HG03103 (cell line): Measurements from ENCODE around the gene DLGAP1.
"Not testable (repeated sequence)": the region's sequence is repeated elsewhere in the genome, so short reads cannot be mapped to it uniquely, and the experiment has no call there.

ENCODE experiments used
- ATAC-seq: cut with Tn5 transposase; IDR thresholded peaks from one replicate; pipeline ENCODE4 v1.9.1; 2021; ENCODE audit warnings: low read depth; ENCODE audit not compliant: unreplicated experiment

The DLGAP1 gene

DNA sequence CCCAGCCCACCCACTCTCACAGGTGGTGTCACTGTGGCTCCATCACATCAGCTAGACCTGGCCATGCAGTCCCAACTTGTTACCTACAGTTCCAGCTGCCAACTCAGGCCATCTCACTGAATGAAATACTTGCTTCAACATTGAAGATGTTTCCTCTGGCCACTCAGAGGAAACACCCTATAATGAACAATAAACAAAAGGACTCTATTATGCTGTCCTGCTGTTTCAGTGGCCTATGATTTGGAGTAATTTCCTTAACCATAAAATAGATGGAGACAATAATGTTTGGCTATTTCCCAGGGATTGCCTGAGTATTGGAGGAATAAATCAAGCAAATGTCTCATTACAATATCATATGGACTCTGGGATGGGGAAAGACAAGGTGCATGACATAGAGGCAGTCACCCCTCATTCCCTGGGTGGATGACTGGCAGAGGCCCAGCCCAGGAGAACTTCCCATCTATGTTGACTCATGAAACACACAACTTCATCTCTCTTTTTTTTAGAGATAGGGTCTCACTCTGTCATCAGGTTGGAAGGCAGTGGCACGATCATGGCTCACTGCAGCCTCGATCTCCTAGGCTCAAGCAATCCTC is 870.7 kb downstream of the DLGAP1 start:
- no peak for ATAC-seq

DNA sequence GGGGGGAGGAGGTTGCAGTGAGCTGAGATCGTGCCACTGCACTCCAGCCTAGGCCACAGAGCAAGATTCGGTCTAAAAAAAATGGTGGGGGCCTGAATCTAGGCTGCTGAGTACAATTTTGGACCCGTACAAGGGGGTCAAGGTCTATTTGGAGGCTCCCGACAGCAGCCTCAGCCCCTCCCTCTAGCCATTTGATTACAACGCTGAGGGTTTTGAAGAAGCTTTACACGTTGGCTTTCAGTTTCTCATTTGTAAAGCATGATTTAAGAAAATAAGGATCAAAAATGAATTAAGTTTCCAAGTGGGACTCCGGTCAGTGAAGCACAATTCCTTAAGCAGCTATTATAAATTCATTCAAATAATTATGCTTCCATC is 871.2 kb downstream of the DLGAP1 start:
- ATAC-seq, result no peak

DNA sequence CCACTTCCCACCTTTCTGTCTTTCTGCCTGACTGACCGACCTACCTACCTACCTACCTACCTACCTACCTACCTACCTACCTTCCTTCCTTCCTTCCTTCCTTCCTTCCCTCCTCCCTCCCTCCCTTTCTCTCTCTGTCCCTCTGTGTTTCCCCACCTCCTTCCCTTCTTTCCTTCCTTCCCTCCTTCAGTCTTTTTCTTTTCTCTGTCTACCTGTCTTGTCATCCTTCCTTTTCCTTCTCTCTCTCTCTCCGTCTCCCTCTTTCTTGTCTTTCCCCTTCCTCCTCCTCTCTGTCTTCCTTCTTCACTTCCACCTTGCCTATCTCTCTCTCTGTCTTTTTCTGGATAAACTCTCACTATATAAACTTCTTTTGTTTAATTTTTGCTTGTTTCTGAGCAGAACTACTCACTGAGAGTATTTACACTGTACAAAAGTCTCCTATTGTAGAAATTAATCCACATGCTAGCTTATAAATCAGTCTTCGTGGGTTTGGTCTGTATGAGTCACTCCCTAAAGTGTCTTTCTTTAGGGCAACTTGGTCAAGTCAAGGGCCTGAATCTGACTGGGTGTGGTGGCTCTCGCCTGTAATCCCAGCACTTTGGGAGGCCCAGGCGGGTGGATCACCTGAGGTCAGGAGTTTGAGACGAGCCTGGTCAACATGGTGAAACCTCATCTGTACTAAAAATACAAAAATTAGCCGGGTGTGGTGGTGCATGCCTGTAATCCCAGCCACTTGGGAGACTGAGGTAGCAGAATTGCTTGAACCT is 871.8 kb downstream of the DLGAP1 start:
- not testable (repeated sequence) for ATAC-seq

DNA sequence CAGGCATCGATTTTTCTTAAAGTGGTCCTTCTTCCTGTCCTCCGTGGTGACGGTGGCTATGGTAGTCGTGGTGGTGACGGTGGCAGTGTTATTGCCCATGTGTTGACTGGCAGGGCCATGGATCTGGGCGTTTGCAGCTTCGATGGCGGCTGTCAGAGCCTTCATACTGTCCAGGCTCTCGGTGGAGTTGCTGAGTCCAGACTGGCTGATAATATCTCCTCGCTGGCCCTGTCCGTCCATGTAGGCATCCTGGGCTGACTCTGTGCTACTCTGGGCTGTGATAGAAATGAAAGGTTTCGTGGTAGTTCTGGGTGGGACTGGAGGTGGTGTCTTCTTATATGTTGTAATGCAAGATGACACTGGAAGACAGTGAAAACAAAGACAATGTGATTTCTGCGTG is 873.2 kb downstream of the DLGAP1 start:
- ATAC-seq, result no peak

DNA sequence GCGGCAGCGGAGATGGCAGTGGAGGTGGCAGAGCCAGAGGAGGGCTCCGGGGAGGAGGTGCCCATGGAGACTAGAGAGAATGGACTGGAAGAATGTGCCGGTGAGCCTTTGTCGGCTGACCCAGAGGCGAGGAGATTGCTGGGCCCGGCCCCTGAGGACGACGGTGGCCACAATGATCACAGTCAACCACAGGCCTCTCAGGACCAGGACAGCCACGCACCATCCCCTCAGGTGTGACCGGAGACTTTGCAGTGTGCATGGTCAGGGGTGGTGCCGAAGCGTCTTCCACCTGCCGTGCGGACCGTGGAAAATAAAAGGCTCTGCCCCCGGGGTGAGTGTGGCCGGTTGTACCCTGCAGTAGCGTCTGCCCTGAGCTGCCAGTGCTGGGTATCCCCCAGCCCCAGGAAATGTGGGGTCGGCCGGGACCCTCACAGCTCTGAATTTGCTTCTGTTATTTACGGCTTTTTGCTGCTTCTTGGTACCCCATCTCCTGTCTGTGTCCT is 874.5 kb downstream of the DLGAP1 start:
- not testable (repeated sequence) for ATAC-seq

DNA sequence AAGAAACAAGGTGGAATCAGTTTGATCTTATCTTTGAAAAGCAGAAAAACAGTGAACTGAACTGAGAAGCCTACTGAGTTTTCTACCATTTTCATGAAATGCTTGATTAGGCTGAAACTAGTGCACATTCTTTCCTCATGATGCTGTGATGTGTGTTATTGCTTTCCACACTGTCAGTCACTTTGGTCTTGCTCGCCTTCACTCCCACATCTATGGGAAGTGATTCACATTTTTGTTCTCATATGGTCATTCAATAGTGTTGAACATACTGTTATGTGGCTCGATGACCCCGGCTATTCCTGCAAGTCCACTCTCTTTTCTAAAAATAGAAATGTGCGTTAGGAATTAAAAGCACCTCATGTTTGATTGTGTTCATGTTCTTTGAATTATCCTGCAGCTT is 875.4 kb downstream of the DLGAP1 start:
- ATAC-seq, result no peak

DNA sequence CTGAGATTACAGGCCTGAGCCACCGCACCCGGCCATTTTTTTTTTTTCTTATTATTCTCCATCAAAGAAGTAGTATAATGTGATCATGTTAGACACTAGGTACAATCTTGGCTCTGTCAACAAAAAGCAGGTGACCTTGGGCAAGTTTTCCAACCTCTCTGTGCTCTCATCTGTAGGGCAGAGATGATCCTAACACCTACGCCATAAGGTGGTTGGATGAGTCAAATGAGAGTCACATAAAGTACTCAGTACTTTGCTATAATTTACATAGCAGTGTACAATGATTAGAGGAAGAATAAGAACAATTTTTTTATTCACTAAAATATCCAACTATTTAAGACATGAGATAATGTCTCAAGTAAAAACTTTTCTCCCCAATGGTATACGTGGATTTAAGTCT is 876.5 kb downstream of the DLGAP1 start:
- ATAC-seq, result no peak

DNA sequence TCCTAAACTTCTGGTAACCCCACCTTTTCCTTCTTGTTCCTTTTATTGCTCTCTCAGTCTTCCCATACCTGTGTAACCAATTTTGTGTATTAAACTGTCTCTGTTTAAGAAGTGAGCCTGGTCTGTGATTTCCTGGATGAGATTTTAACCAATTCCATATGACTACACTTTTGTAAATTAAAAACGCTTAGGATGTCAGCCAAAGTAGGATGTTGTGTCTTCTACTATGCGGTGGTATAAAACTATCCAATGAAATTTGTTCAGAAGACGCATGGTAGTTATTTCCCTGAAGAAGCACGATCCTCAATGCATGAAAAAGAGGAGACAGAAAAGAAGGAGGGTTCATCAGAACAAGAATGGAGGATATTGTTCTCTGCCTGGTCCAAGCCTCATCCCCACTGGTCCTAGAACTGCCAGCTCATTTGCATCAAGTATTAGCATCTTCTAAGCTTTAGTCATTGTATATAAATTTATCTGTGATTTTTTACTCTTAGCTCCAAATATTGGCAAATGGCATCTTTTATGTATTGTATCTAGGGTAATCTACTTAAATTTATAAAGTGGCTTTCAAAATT is 877.7 kb downstream of the DLGAP1 start:
- ATAC-seq, result no peak

DNA sequence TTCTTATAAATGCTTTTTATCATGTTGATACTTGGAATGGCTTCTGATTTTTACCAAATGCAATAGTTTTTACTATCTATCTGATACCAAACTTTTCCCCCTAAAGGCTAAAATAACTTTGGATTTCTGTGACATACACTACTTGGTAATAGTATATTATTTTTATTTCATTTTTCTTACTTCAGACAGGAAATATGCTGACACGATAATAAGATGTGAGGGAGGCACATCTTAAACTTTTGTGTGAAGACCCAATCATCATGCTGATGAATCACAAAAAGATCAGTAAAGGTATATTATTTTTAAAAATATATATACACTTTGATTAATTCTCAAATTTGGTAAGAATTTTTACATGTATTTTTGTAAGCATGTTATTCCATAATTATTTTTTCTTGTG is 882.3 kb downstream of the DLGAP1 start:
- ATAC-seq, result no peak

DNA sequence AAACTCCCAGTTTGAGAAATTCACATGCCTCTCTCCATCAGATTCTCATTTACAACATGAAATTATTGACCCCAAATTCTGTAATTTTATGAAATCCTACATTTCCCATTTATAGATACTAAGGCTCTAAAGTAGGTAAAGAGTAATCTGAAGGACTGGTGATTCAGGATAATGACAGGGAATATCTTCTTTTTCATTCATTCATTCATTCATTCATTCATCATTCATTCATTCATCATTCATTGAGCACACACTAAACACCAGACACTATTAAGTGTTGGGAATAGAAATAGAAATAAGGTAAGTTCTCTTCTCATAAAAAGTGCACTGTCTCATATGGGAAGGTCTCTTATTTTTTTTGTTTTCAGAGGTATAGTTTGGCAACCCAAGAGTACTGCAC is 888.3 kb downstream of the DLGAP1 start:
- no peak for ATAC-seq

DNA sequence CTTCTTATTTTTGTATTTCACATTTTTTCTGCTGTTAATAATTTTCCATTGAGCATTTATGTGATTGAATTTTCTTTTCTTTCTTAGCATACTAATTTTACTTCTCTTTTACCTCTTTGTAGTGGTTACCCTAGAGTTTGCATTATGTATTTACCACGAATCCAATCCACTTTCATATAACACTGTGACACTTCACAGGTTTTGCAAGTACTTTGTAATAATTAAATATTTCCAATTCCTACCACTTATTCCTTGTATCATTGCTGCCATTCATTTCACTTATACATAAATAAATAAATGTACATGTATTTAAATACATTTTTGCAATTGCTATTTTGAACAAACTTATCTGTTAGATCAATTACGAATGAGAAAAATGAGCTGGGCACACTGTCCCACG is 894.4 kb downstream of the DLGAP1 start:
- no peak for ATAC-seq

DNA sequence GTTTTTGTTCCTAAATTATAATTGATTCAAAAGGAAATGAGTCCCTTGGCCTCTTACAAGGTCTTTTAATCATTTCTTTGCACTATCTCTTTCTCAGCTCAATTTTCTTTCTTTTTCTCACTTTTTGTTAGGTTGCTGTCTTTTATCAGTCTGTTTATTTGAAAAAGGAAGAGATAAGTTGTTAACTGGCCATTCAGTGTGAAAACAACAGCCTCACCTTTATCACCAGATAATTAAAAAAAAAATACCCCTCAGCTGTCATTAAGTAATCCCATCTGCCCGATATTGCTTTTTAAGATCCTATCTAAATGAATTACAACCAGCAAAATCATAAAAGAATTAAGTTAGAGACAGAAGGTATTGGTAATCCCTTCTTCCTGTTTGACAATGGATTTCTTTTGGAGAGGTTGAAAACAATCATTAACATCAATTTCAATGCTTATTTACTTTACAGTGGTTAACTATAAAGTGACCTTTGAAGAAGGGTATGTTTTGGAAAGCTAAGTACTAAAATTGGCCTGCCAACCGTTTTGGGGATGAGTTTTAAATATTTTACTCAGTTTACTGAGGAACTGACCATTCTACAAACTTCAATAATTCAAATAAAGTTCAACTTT is 900.2 kb downstream of the DLGAP1 start:
- no peak for ATAC-seq

DNA sequence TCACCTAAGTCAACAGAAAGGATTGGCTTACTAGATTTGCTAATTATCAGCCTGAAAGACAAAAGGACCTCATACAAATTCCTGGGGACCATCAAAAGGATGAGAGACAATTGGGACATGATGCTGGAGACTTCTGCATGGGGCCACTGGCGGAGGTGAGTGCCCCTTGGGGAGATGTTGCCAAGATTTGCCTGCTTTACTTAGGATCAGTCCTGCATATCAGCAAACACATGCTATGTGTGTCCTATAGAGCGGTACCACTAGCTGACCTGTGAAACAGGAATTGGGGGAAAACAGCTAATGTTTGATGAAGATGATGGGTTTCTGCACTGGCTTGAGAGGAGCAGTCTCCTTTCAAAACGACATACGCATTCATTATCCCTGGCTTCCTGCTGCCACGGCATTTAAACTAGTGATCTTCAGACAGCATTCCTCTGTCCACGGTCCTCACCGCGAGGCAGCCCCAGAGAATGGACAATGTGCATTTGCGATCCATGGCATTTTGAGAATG is 901.0 kb downstream of the DLGAP1 start:
- no peak for ATAC-seq

DNA sequence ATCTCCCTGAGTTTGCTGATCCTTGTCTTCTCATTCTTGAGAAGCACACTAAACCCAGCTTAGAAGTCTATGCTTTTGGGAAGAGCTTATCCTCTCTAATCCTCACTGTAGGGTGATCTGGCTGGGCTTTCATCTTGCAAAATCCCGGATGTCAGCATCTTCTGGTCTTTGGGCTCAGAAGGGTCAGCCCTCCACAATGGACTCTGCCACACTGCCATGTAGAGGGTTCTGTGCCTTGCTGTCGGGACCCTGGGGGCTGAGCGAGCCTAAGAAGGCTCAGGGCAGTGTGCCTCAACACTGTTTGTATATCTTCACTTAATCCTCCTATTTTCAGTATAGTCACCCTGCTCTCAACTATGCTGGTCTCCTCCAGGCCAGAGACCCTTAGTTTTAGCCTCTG is 902.8 kb downstream of the DLGAP1 start:
- no peak for ATAC-seq

DNA sequence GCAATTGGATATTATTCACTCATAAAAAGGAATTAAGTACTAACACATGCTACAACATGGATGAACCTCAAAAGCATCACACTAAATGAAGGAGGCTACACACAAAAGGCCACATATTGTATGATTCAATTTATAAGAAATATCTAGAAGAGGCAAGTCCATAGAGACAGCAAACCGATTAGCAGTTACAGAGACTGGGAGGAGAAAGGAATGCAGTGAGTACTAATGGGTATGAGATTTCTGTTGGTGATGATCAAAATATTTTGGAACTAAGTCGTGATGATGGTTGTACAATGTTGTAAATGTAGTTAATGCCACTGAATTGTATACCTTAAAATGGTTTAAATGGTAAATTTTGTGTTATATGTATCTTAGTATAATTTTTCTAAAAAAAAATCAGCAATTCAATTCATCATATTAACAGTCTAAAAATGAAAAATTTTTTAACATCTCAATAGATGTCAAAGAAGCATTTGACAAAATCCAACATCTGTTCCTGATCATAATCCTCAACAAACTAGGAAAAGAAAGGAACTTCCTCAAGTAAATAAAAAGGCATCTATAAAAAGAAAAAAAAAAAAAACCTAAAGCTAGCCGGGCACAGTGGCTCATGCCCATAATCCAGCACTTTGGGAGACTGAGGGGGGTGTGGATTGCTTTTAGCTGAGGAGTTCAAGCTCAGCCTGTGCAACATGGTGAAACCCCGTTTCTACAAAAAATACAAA is 907.1 kb downstream of the DLGAP1 start:
- ATAC-seq, result no peak

DNA sequence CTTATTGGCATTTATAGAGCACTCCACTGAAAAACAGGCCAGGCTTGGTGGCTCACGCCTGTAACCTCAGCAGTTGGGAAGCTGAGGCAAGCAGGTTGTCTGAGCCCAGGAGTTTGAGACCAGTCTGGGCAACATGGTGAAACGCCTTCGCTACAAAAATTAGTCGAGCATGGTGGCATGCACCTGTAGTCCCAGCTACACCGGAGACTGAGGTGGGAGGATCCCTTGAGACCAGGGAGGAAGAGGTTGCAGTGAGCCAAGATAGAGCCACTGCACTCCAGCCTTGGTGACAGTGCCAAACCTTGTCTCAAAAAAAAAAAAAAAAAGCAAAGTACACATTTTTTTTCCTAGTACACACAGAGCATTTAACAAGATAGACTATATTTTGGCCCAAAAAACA is 909.0 kb downstream of the DLGAP1 start:
- no peak for ATAC-seq

DNA sequence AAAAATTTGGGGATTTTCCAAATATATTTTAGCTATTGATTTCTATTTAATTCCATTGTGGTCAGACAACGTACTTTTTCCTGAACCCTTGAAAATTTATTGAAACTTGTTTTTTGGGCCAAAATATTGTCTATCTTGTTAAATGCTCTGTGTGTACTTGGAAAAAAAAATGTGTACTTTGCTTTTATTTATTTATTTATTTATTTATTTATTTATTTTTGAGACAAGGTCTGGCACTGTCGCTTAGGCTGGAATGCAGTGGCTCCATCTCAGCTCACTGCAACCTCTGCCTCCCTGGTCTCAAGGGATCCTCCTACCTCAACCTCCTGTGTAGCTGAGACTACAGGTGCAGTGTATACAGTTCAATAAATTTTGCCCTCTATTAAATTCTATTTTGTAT is 910.6 kb downstream of the DLGAP1 start:
- ATAC-seq, result no peak

DNA sequence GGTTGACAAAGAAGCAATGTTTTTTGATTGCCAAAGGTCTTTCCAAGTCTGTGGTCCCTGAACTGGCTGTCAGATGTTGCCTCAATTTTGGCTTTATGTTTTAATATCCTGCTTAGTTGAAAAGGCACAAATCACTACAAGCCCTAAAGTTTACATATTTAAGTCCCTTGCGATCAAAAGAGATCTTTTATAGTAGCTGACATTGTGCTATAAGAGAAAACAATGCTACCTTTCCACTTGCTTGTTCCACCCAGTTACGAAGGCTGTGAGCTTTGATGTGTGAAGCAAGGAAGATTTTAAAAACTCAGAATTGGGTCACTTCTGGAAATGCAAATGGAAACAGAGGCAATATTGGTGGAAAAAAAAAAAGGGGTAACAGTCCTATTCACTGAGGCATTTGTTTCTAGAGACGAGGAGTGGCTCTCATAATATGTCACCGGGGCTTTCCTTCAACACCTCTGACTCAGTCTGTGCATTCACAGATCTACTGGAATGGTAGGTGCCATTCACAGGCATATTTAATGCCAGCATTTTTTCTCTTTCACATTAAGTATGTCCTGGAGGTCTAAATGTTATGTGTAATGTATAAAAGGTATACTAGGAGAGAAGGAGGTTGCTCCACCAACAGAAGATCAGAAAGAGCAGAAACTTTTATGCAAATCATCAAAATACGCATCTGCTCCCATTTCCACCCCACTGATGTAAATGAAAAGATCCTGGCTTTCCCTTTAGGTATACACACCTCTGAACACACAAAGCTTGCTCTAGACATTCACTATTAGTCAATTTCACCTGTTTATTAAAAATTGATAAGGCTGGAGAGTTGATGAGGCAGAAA is 913.3 kb downstream of the DLGAP1 start:
- ATAC-seq, result peak; percentile 84

DNA sequence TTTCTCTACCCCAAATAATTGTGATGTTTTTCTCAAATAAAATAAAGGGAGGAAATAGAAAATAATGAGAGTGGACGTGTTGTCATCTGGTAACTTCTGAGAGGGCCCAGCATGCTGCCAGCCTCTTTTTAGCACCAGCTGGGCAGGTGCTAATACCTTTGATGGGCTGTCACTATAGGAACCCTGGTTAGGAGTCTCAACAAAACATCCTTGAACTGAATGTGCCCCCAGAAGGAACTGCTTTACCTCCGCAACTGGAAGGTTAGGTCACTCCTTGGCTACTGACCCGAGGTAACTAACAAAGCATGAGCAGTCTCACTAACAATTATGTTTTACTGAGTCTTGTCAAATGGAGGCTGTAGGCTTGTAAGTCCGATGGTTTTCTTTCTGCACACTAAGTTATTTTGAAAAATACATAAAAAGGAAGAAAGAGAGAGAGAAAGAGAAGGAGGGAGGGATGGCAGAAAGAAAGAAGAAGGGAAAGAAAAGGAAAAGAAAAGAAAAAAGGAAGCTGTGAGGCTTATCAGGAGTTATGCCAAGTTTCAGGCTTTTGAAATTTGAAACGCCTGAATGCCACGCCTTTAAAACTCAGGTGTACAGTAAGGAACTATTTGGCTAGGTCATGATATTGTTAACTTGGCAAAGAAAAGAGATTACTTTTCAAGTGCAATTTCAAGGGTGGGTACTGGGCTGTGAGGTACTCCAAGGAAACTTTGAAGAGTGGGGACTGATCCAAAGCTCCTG is 914.1 kb downstream of the DLGAP1 start:
- no peak for ATAC-seq
